GM19467 (cell line): ENCODE data around the gene DACT3.
A peak's percentile ranks its signal among the peaks of the same experiment; 100 is the strongest.

Experiments used
- ATAC-seq: cut with Tn5 transposase; IDR thresholded peaks from one replicate; pipeline ENCODE4 v1.9.1; 2021; ENCODE audit warnings: mild to moderate bottlenecking, moderate library complexity; ENCODE audit not compliant: unreplicated experiment

Gene DACT3

GRCh38 chr19:46600384-46601317 is 60.3 kb downstream of the DACT3 start:
- ATAC-seq: peak; percentile 69

GRCh38 chr19:46599716-46600373 is 61.1 kb downstream of the DACT3 start:
- ATAC-seq: no peak

GRCh38 chr19:46598372-46598917 is 62.5 kb downstream of the DACT3 start:
- no peak for ATAC-seq
